ENCODE data around the gene MAD2L1BP.

The MAD2L1BP gene

DNA sequence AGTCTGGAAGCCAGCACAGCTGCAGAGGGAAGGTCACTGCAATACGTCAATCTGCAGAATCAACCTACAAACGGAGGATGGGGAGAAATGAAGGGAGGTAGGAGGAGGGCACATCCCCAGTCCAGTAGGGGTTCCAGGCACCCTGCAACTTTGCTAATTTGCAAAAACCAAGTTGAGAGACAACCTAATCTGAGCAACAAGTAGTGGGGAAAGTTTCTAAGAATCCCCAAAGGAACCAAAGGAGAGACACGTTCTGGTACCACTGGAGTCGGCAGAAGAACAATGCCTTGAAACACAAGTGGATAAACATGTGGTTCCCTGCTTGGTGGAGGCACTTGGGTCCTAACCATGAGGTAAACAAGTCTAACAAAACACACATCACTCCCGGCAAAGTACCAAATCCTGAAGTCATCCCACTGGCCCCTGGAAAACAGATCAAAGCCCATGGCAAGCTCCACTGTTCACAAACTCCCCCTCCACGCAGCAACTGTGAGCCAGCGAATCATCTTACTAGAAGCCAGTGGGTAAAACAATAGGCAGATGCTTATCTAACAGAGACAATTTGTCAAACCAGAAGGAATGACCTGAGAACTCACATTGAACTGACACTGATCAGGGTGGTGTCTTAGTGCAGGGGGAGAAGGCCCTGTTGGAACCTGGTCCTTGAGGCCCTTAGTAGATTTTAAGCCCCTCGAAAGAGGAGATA lies 47.2 kb downstream of the MAD2L1BP start:
- in situ Hi-C loops (cut with MboI; ENCODE audit: low pct_unique_long_range_greater_than_20kb, low sequenced_read_pairs, unreplicated experiment) = no loop called here
- no peak for DNase-seq (ENCODE audit: low spot score)
- TF ChIP-seq, protein P1, sequence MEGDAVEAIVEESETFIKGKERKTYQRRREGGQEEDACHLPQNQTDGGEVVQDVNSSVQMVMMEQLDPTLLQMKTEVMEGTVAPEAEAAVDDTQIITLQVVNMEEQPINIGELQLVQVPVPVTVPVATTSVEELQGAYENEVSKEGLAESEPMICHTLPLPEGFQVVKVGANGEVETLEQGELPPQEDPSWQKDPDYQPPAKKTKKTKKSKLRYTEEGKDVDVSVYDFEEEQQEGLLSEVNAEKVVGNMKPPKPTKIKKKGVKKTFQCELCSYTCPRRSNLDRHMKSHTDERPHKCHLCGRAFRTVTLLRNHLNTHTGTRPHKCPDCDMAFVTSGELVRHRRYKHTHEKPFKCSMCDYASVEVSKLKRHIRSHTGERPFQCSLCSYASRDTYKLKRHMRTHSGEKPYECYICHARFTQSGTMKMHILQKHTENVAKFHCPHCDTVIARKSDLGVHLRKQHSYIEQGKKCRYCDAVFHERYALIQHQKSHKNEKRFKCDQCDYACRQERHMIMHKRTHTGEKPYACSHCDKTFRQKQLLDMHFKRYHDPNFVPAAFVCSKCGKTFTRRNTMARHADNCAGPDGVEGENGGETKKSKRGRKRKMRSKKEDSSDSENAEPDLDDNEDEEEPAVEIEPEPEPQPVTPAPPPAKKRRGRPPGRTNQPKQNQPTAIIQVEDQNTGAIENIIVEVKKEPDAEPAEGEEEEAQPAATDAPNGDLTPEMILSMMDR (IDR thresholded peaks at IDR 0.05; ENCODE audit: extremely low read depth, insufficient read depth, missing control alignments) = no peak

DNA sequence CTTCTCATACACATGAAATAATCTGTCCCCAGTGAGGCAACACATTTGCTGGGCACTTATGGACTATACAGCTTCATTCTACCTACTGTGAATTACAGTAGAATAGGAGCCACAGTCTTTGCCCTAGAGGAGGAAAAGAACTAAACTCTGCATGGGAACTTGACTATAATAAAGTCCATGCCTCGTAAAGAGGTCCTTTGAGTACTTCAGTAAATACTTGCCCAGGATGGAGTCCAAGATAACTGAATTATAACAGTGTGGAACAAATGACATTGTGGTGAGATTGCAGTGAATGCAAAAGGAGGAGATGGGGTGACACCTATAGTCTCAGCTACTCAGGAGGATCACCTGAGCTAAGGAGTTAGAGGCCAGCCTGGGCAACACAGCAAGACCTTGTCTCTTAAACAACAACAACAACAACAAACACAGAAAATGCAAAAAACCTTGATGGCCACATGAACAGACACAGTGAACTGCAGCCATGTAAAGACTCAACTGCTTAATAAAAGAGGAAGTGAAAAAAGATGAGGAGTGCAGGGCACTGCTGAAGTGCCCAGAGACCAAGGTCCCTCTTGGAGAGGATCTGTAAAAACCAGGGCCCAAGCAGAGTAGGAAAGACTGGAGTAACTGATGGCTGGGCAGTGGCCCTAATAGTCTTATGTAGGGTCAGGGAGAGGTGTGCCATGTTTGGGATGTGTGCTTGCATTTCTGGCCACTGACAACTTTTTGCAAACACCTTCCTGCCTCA lies 48.2 kb downstream of the MAD2L1BP start:
- DNase-seq (ENCODE audit: low spot score) = peak; percentile 52
- in situ Hi-C loops (cut with MboI; ENCODE audit: low pct_unique_long_range_greater_than_20kb, low sequenced_read_pairs, unreplicated experiment) = no loop called here
- TF ChIP-seq, protein P1 (IDR thresholded peaks at IDR 0.05; ENCODE audit: extremely low read depth, insufficient read depth, missing control alignments) = no peak

DNA sequence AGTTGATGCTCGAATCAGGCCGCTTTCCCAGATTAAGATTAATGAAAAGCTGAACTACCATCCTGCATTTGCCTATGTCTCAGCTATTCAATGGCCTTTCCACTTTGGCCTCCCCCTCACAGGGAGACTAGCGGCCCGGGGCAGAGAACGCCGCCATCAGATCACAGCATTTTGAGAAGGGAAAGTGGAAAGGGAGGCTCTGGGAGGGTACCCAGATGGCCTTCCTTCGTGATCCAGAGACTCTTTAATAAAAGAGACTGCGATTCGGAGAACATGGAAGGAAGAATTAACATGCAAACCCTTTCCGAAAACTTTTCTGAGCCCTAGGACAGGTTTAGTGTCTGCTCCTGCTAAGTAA lies 51.4 kb downstream of the MAD2L1BP start:
- no peak for DNase-seq (ENCODE audit: low spot score)
- TF ChIP-seq, protein P1 (IDR thresholded peaks at IDR 0.05; ENCODE audit: extremely low read depth, insufficient read depth, missing control alignments) = no peak
- in situ Hi-C loops (cut with MboI; ENCODE audit: low pct_unique_long_range_greater_than_20kb, low sequenced_read_pairs, unreplicated experiment) = no loop called here

DNA sequence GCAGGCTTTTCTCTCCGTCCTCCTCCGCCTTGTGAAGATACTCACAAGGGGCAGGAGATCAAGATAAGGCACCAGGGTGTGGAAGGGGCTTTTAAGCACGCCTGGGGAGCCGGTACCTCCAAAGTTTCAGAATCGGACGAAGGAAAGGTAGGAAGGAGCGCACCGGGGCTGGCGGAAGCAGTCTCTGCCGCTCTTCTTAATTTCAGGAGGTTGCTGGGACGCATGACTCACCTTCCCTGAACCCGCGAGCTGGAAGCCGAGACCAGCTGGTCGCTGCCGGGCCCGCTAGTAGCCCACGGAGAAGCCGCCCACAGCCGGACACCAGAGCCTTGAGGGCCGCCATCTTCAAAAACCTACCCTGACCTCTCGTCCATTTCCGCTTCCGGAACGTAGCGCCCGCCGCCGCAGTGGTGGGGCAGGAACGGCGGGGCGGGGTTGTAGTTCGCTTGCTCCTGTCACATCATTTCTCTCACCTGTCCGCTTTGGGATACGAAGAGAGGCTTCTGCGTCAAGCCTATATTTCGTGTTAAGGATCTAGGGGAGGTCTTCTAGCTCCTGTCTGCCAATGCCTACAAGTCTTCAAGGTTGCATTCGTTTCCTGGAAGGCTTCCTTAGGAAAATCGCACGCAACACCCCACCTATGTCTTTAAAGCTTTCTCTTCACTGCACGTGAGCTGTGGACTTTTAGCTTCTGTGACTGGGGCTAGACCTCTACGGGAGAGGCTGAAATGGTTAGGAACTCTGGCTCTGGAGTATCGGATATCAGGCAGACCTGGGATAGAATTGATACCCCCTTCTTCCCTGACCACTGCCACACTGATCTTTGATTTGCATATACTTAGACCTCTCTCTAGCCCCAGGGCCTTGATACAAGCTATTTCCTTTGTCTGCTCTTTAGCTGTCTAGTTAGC lies 52.1 kb downstream of the MAD2L1BP start, which contains the start of gene MRPS18A:
TSS of gene MRPS18A (minus strand) at position 355 of the 911 bp plus-strand sequence. CDS start at position 343, 12 bp downstream.
- TF ChIP-seq, protein P1 (IDR thresholded peaks at IDR 0.05; ENCODE audit: extremely low read depth, insufficient read depth, missing control alignments) = no peak
- in situ Hi-C loops (cut with MboI; ENCODE audit: low pct_unique_long_range_greater_than_20kb, low sequenced_read_pairs, unreplicated experiment) = no loop called here
- peak; percentile 90 for DNase-seq (ENCODE audit: low spot score)

DNA sequence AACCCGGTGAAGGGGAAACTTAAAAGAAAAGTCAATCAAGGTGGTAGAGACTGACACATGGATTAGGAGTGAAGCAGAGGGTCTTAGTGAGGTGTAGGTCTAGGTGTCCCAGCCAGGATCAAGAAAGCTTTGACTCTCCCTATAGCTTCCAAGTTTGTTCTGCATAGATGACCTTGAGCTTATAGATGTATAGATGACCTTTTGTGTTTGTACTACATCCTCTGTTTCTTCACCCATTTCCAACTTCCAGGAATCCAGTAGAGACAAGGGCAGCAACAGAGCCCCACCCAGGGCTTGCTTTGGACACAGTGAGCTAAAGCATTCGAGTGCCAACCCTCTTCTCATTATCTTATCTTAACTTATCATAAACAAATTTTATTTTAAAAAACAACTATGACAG lies 53.8 kb downstream of the MAD2L1BP start:
- DNase-seq (ENCODE audit: low spot score) = no peak
- in situ Hi-C loops (cut with MboI; ENCODE audit: low pct_unique_long_range_greater_than_20kb, low sequenced_read_pairs, unreplicated experiment) = no loop called here

More for the DNA sequence above, 53.8 kb downstream of the MAD2L1BP start:
- TF ChIP-seq, protein P1 (IDR thresholded peaks at IDR 0.05; ENCODE audit: extremely low read depth, insufficient read depth, missing control alignments) = no peak

Data from GM13977 (cell line).